OCI-LY1 (cell line): ENCODE results near the gene GAN.
"Not testable (repeated sequence)": the region's sequence is repeated elsewhere in the genome, so short reads cannot be mapped to it uniquely, and the experiment has no call there.

Source experiments
- H2AFZ ChIP-seq: fragments of 200-600 bp; sonication (generic), shearing (Covaris generic); 2 replicates; pipeline ENCODE4 v1.6.0; 2014; ENCODE audit warnings: antibody characterized with exemption, mild to moderate bottlenecking, low read length
- H3F3A ChIP-seq: fragments of 200-600 bp; sonication (generic), shearing (Covaris generic); 2 replicates; pipeline ENCODE4 v1.6.0; 2014; ENCODE audit warnings: mild to moderate bottlenecking, antibody characterized with exemption, low read length, moderate library complexity; ENCODE audit not compliant: insufficient read depth
- H3K27ac ChIP-seq: fragments of 200-600 bp; sonication (generic); 2 replicates; pipeline ENCODE4 v1.5.1; 2014; ENCODE audit warnings: low read length, mixed run types, mild to moderate bottlenecking, low read depth; ENCODE audit not compliant: poor library complexity, severe bottlenecking
- H3K27me3 ChIP-seq: fragments of 200-600 bp; sonication (generic); 2 replicates; pipeline ENCODE4 v1.6.0; 2014; ENCODE audit warnings: antibody characterized with exemption, mild to moderate bottlenecking, low read length, moderate library complexity; ENCODE audit not compliant: insufficient read depth
- H3K36me3 ChIP-seq: fragments of 200-600 bp; sonication (generic); 2 replicates; pipeline ENCODE4 v1.6.1; 2014; ENCODE audit warnings: mild to moderate bottlenecking, antibody characterized with exemption, low read length, moderate library complexity, mixed read lengths; ENCODE audit not compliant: insufficient read depth
- H3K4me1 ChIP-seq: fragments of 200-600 bp; sonication (generic); 2 replicates; pipeline ENCODE4 v1.5.1; 2014; ENCODE audit warnings: mild to moderate bottlenecking, low read length, moderate library complexity; ENCODE audit not compliant: insufficient read depth, severe bottlenecking
- H3K4me2 ChIP-seq: fragments of 200-600 bp; sonication (generic), shearing (Covaris generic); 2 replicates; pipeline ENCODE4 v1.6.1; 2014; ENCODE audit warnings: low read length
- H3K4me3 ChIP-seq: fragments of 200-600 bp; sonication (generic); 2 replicates; pipeline ENCODE4 v1.5.1; 2014; ENCODE audit warnings: low read length, low read depth, mild to moderate bottlenecking, mixed read lengths; ENCODE audit not compliant: poor library complexity, severe bottlenecking
- H3K79me2 ChIP-seq: fragments of 200-600 bp; shearing (Covaris generic); 2 replicates; pipeline ENCODE4 v1.6.1; 2016; ENCODE audit warnings: mixed run types, low read length, mixed read lengths; ENCODE audit not compliant: insufficient read depth
- H3K9ac ChIP-seq: fragments of 200-600 bp; sonication (generic), shearing (Covaris generic); 2 replicates; pipeline ENCODE4 v1.6.1; 2014; ENCODE audit warnings: mild to moderate bottlenecking, low read length, mixed read lengths
- H3K9me2 ChIP-seq: fragments of 200-600 bp; sonication (generic), shearing (Covaris generic); 2 replicates; pipeline ENCODE4 v1.6.1; 2014; ENCODE audit warnings: low read depth, mild to moderate bottlenecking, low read length, mixed read lengths
- H3K9me3 ChIP-seq: fragments of 200-600 bp; shearing (Covaris generic); 2 replicates; pipeline ENCODE4 v1.6.1; 2014; ENCODE audit warnings: low read length, mixed read lengths
- H4K20me1 ChIP-seq: fragments of 200-600 bp; sonication (generic), shearing (Covaris generic); 2 replicates; pipeline ENCODE4 v1.6.0; 2016; ENCODE audit warnings: mild to moderate bottlenecking, low read length; ENCODE audit not compliant: insufficient read depth
- CTCF ChIP-seq: fragments of 200-600 bp; sonication (generic), shearing (Covaris generic); IDR thresholded peaks from 2 replicates; pipeline ENCODE4 v1.5.1; 2017; ENCODE audit warnings: mild to moderate bottlenecking, antibody characterized with exemption, low read length, moderate library complexity, mixed read lengths
- EZH2 ChIP-seq: fragments of 200-600 bp; sonication (generic), shearing (Covaris generic); IDR thresholded peaks from 2 replicates; pipeline ENCODE4 v1.8.0; 2017; ENCODE audit warnings: borderline replicate concordance, mixed run types, mild to moderate bottlenecking, antibody characterized with exemption, low read length, moderate library complexity, mixed read lengths

Gene GAN

GRCh38 chr16:81421126-81421525 is 106.4 kb downstream of the GAN start:
- Histone ChIP-seq H3K4me3 (no peak overlapping the region), H3K27ac (no peak overlapping the region), H3K4me2 (no peak overlapping the region), H3K4me1 (peaks cover 22% of the 10 kb centered on the region), H3K27me3 (no peaks in the 10 kb centered on the region), H3F3A (no peaks in the 10 kb centered on the region), H3K79me2 (no peaks in the 10 kb centered on the region), H3K9me3 (no peaks in the 10 kb centered on the region), H2AFZ (no peak overlapping the region), H3K9ac (no peak overlapping the region), H3K9me2 (no peaks in the 10 kb centered on the region), H4K20me1 (no peaks in the 10 kb centered on the region), H3K36me3 (no peaks in the 10 kb centered on the region; the same call in 1 of the 2 replicates)
- TF ChIP-seq CTCF = no peak
- TF ChIP-seq EZH2 = no peak

- Histone ChIP-seq H2AFZ (no peak overlapping the region), H3K27me3 (no peaks in the 10 kb centered on the region), H3K9me3 (no peaks in the 10 kb centered on the region), H3K4me3 (no peak overlapping the region), H3K9me2 (no peaks in the 10 kb centered on the region), H3K27ac (no peak overlapping the region), H3K4me2 (no peak overlapping the region), H3K4me1 (peaks cover 24% of the 10 kb centered on the region), H3K36me3 (no peaks in the 10 kb centered on the region; the same call in 1 of the 2 replicates), H3K9ac (no peak overlapping the region), H3K79me2 (no peaks in the 10 kb centered on the region), H4K20me1 (no peaks in the 10 kb centered on the region), H3F3A (no peaks in the 10 kb centered on the region)
- no peak for TF ChIP-seq EZH2
- no peak for TF ChIP-seq CTCF
Observed at GRCh38 chr16:81421536-81421935, 106.8 kb downstream of the GAN start.

- not testable (repeated sequence) for H3K4me2 ChIP-seq, H3F3A ChIP-seq, H3K9me2 ChIP-seq, H4K20me1 ChIP-seq, H3K27ac ChIP-seq, H3K27me3 ChIP-seq, H3K4me3 ChIP-seq, H3K9me3 ChIP-seq, H3K79me2 ChIP-seq, H2AFZ ChIP-seq, H3K36me3 ChIP-seq, H3K9ac ChIP-seq
- H3K4me1 ChIP-seq = peaks cover 24% of the 10 kb centered on the region
Observed at GRCh38 chr16:81422153-81422552, 107.4 kb downstream of the GAN start.

- no peaks in the 10 kb centered on the region for H3K27me3 ChIP-seq
- H3K4me1 ChIP-seq = peaks cover 46% of the 10 kb centered on the region
- no peaks in the 10 kb centered on the region for H3K79me2 ChIP-seq
- no peaks in the 10 kb centered on the region for H3K9me2 ChIP-seq
- TF ChIP-seq EZH2 = no peak
- TF ChIP-seq CTCF = no peak
- no peaks in the 10 kb centered on the region for H3K9me3 ChIP-seq
- no peaks in the 10 kb centered on the region for H3F3A ChIP-seq
- H3K9ac ChIP-seq = no peak overlapping the region
- no peaks in the 10 kb centered on the region; the same call in 1 of the 2 replicates for H3K36me3 ChIP-seq
- no peak overlapping the region for H3K27ac ChIP-seq
- no peak overlapping the region for H3K4me3 ChIP-seq
- H2AFZ ChIP-seq = no peak overlapping the region
- H3K4me2 ChIP-seq = no peak overlapping the region
- no peaks in the 10 kb centered on the region for H4K20me1 ChIP-seq
Observed at GRCh38 chr16:81424771-81425170, 110.0 kb downstream of the GAN start.
